Activated CD4-positive, alpha-beta T cell treated with anti-CD3 and anti-CD28 coated beads, Interleukin-2, amount 50 U/mL, for 16 hours (primary cell): ENCODE results near the gene IRS2.
"Not testable (repeated sequence)": the region's sequence is repeated elsewhere in the genome, so short reads cannot be mapped to it uniquely, and the experiment has no call there.

Source experiments
- DNase-seq: peaks from one replicate; pipeline ENCODE4 v3.0.0-alpha.2; 2020

The IRS2 gene

GRCh38 chr13:109786457-109787134 is at the start of gene IRS2:
Gene IRS2, minus strand, starts transcription at chr13:109786583. Its CDS starts 530 bp downstream, at chr13:109786053.
- DNase-seq: peak; percentile 91

- no peak for DNase-seq
These were observed 48.8 kb upstream of the IRS2 start for GRCh38 chr13:109834973-109835720.

- no peak for DNase-seq
These were observed 47.6 kb upstream of the IRS2 start for GRCh38 chr13:109833940-109834339.

GRCh38 chr13:109833071-109833470 is 46.7 kb upstream of the IRS2 start:
- no peak for DNase-seq

GRCh38 chr13:109828591-109829316 is 42.4 kb upstream of the IRS2 start:
- DNase-seq: not testable (repeated sequence)

GRCh38 chr13:109823201-109823600 is 36.8 kb upstream of the IRS2 start:
- not testable (repeated sequence) for DNase-seq

- no peak for DNase-seq
These were observed 34.7 kb upstream of the IRS2 start for GRCh38 chr13:109821103-109821502.

- DNase-seq: no peak
These were observed 33.5 kb upstream of the IRS2 start for GRCh38 chr13:109819874-109820273.

GRCh38 chr13:109818886-109819285 is 32.5 kb upstream of the IRS2 start:
- no peak for DNase-seq

GRCh38 chr13:109817591-109818535 is 31.5 kb upstream of the IRS2 start:
- no peak for DNase-seq

- DNase-seq: no peak
These were observed 30.4 kb upstream of the IRS2 start for GRCh38 chr13:109816808-109817203.

- DNase-seq: no peak
These were observed 29.9 kb upstream of the IRS2 start for GRCh38 chr13:109816112-109816807.

- DNase-seq: no peak
These were observed 29.3 kb upstream of the IRS2 start for GRCh38 chr13:109815651-109816050.

GRCh38 chr13:109813663-109814062 is 27.3 kb upstream of the IRS2 start:
- no peak for DNase-seq

- DNase-seq: no peak
These were observed 26.0 kb upstream of the IRS2 start for GRCh38 chr13:109812382-109812781.

- DNase-seq: no peak
These were observed 24.6 kb upstream of the IRS2 start for GRCh38 chr13:109810761-109811510.

GRCh38 chr13:109809216-109809932 is 23.0 kb upstream of the IRS2 start:
- DNase-seq: no peak

GRCh38 chr13:109807345-109807744 is 21.0 kb upstream of the IRS2 start:
- DNase-seq: no peak

- DNase-seq: no peak
These were observed 18.3 kb upstream of the IRS2 start for GRCh38 chr13:109804654-109805053.

GRCh38 chr13:109803825-109804224 is 17.4 kb upstream of the IRS2 start:
- DNase-seq: no peak
